Activated CD8-positive, alpha-beta T cell treated with anti-CD3 and anti-CD28 coated beads, Interleukin-2, amount 10 ng/mL, durations not matched to agents 7 days and 5 days (primary cell): ENCODE data around the gene MYO15B. TPM values are rescaled to one million over a fixed set of nuclear protein-coding genes. Genes with fewer than 3 reads are reported as not detected.
A peak's percentile ranks its signal among the peaks of the same experiment; 100 is the strongest.
"Not testable (repeated sequence)": the region's sequence is repeated elsewhere in the genome, so short reads cannot be mapped to it uniquely, and the experiment has no call there.

ENCODE experiments used
- ATAC-seq: fragments of 150-1000 bp; cut with Tn5 transposase; one replicate; pipeline ENCODE4 v1.10.0; 2021; ENCODE audit warnings: moderate library complexity
- CTCF ChIA-PET: fragments of 350-600 bp; sonication (Branson Sonifier 250); formaldehyde crosslinking; loops from one replicate; lab custom pipeline; 2021; ENCODE audit warnings: antibody characterized with exemption; lab: Charles Lee
- POLR2A ChIA-PET: fragments of 350-600 bp; sonication (Branson Sonifier 250); formaldehyde crosslinking; loops from one replicate; lab custom pipeline; 2021; ENCODE audit warnings: antibody characterized with exemption; lab: Charles Lee
- DNase-seq: peaks from one replicate; pipeline ENCODE4 v3.0.0-alpha.2; 2020
- H3K27ac Mint-ChIP-seq: one replicate; pipeline ENCODE4 v1.8.0; 2021; ENCODE audit warnings: mild to moderate bottlenecking, mixed read lengths
- H3K27me3 Mint-ChIP-seq: one replicate; pipeline ENCODE4 v1.8.0; 2021; ENCODE audit warnings: low read depth, mixed read lengths
- H3K36me3 Mint-ChIP-seq: one replicate; pipeline ENCODE4 v1.8.0; 2021; ENCODE audit warnings: low read depth, mixed read lengths
- H3K4me1 Mint-ChIP-seq: one replicate; pipeline ENCODE4 v1.8.0; 2021; ENCODE audit warnings: low read depth, mixed read lengths
- H3K4me3 Mint-ChIP-seq: one replicate; pipeline ENCODE4 v1.8.0; 2021; ENCODE audit warnings: mild to moderate bottlenecking, mixed read lengths
- H3K9me3 Mint-ChIP-seq: one replicate; pipeline ENCODE4 v1.8.0; 2022; ENCODE audit warnings: mixed read lengths; ENCODE audit not compliant: insufficient read depth
- total RNA-seq, 2 experiments: library from RNA; stranded (reverse); gene quantifications; one replicate each; pipeline ENCODE4 v1.2.3, GENCODE V29; 2021

Gene MYO15B
- total RNA-seq, 2 experiments from 2014 or later = 26.9 to 27.8 TPM

DNA sequence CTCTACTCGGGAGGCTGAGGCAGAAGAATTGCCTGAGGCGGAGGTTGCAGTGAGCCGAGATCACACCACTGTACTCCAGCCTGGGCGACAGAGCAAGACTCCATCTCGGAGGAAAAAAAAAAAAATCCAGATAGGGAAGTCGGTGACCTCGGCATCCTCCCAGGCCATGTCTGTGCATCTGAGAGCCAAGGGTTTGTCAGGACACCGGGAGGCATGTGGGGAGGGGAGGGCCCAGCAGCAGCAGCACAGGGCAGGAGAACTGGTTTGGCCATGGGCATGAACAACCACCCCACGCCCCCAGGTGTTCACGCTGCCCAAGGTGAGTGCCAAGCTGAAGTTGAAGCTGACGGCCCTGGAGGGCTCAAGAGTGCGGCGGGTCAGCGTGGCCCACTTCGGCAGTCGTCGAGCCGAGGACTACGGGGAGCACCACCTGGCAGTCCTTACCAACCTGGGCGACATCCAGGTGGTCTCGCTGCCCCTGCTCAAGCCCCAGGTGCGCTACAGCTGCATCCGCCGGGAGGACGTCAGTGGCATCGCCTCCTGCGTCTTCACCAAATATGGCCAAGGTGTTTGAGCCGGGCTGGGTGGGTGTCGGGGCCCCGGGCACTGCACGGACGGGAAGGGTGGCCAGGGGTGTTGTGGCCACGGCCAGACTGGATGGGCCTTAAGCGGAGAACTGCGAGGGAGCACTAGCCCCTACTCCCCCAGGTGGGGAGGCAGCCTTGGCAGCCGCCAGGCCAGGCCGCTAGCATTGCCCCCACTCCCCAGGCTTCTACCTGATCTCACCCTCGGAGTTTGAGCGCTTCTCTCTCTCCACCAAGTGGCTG, 14.7 kb upstream of the MYO15B start:
- Mint-ChIP-seq H3K4me1 (peaks cover 5% of the 10 kb centered on the region), H3K4me3 (no peak overlapping the region), H3K36me3 (no peaks in the 10 kb centered on the region), H3K27ac (no peak overlapping the region), H3K27me3 (no peaks in the 10 kb centered on the region), H3K9me3 (no peaks in the 10 kb centered on the region)
- DNase-seq (no peak), ATAC-seq (no peak)
- POLR2A ChIA-PET = no interaction called here
- CTCF ChIA-PET = no interaction called here

DNA sequence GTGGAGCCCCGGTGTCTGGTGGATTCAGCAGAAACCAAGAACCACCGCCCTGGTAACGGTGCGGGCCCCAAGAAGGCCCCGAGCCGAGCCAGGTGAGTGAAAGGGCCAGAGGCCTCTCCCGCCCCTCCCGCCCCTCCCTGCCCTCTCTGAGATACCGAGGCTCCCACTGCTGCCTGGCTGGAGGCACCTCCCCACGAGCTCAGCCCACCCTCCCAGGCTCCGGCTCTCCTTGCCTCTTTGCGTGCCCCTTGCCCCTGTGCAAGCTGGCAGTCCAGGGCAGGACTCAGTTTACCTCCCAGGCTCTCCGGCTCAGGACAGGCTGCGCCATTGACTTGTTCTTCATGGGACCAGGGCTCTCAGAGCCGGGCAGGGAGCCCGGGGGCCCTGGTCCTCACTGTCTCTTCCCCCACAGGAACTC, 14.1 kb upstream of the MYO15B start:
- POLR2A ChIA-PET = no interaction called here

DNA sequence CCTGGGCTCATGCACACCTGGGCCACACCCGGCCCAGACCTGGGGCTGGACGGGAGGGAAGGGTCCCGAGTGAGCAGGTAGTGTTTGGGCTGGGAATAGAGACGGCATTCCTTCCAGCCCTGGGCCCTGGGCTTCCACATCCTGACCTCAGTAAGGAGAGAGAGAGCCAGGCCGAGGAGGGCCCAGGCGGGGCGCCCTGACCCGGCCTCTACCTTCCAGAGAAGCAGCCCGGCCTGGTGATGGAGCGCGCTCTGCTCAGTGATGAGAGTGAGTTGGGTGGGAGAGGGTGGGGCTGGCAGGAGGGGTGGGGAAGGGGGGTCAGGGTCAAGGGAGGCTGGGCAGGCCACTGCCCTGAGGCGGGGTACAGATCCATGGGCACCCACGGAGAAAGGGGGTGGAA, 13.6 kb upstream of the MYO15B start:
- ATAC-seq (no peak), DNase-seq (no peak)
- H3K9me3 Mint-ChIP-seq = no peaks in the 10 kb centered on the region
- H3K4me3 Mint-ChIP-seq = no peak overlapping the region
- no peak overlapping the region for H3K27ac Mint-ChIP-seq
- CTCF ChIA-PET = no interaction called here
- H3K27me3 Mint-ChIP-seq = no peaks in the 10 kb centered on the region
- H3K4me1 Mint-ChIP-seq = peaks cover 5% of the 10 kb centered on the region
- POLR2A ChIA-PET = no interaction called here
- no peaks in the 10 kb centered on the region for H3K36me3 Mint-ChIP-seq

More for the DNA sequence above, 14.1 kb upstream of the MYO15B start:
- no peak overlapping the region for H3K27ac Mint-ChIP-seq
- CTCF ChIA-PET = no interaction called here
- H3K4me3 Mint-ChIP-seq = no peak overlapping the region
- no peaks in the 10 kb centered on the region for H3K27me3 Mint-ChIP-seq
- ATAC-seq (no peak), DNase-seq (no peak)
- H3K4me1 Mint-ChIP-seq = peaks cover 5% of the 10 kb centered on the region
- no peaks in the 10 kb centered on the region for H3K9me3 Mint-ChIP-seq
- no peaks in the 10 kb centered on the region for H3K36me3 Mint-ChIP-seq

DNA sequence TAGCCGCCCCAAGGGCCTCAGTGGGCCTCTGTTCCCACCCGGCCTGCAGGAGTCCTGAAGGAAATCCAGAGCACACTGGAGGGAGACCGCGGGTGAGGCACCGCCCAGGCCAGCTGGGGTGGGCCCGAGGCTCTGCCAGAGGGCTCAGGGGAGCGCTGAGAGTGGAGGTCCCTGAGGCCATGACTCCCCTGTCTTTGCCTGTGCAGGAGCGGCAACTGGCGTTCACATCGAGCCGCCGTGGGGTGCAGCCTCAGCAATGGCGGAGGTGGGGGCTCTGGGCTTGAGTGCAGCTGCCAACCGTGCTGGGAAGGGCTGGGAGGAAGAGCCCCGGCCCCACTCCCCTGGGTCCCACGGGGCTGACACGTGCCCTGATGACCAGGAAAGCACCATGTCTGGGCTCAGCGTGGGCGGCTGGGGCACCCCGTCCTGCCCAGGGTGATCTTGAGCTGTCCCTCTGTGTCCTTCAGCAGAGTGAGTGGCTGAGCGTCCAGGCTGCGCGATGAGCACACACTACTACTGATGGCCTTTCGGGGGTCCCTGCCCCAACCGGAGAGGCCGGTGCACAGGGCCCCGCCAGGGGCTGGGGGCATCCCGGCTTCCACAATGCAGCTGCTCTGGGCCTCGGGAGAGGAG, 13.1 kb upstream of the MYO15B start:
- Mint-ChIP-seq H3K36me3 (no peaks in the 10 kb centered on the region), H3K9me3 (no peaks in the 10 kb centered on the region), H3K4me1 (peaks cover 5% of the 10 kb centered on the region), H3K27ac (no peak overlapping the region), H3K4me3 (no peak overlapping the region), H3K27me3 (no peaks in the 10 kb centered on the region)
- ChIA-PET CTCF (no interaction called here), POLR2A (no interaction called here)
- DNase-seq (no peak), ATAC-seq (no peak)

DNA sequence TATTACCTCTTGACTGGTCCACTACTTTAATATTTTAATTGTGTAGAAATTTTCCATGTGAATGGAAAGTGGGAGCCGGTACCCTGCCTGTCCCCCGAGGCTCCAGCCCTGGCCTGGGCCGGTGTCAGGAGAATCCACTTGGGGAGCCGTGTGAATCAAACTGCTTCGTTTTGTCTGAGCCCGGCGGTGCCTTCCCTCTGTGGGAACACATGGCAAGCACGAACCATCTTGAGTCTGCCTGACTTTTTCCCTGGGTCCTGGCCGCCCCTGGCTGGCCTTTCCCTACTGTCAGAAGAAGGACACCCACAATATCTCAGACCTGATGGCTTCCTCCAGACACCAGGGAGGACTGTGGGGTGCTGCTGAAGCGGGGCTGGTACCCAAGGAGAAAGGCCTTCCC, 12.4 kb upstream of the MYO15B start:
- CTCF ChIA-PET = no interaction called here
- Mint-ChIP-seq H3K27me3 (no peaks in the 10 kb centered on the region), H3K4me1 (peaks cover 5% of the 10 kb centered on the region)

DNA sequence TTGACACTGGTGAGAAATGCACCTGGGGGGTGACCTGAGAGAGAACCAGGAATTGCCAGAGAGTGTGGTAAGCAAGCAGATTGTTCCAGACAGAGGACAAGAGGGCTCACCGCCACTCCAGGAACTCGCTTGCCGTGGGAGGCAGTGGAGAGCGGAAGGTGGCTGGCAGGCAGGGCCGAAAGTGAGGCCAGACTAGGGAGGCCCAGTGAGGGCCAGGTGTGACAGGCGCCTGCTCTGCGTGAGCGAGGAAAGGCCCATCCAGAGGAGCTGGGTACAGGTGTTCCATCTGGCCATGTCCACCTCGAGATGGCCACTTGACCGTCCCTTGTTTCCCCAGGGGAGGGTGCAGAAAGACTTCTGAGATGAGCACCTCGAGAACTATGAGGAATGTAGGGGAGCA, 11.9 kb upstream of the MYO15B start:
- ATAC-seq (no peak), DNase-seq (no peak)
- Mint-ChIP-seq H3K36me3 (no peaks in the 10 kb centered on the region), H3K4me3 (no peak overlapping the region), H3K27ac (no peak overlapping the region), H3K4me1 (peaks cover 5% of the 10 kb centered on the region), H3K9me3 (no peaks in the 10 kb centered on the region), H3K27me3 (no peaks in the 10 kb centered on the region)
- CTCF ChIA-PET = no interaction called here
- POLR2A ChIA-PET = no interaction called here

More for the DNA sequence above, 12.4 kb upstream of the MYO15B start:
- ATAC-seq (no peak), DNase-seq (no peak)
- Mint-ChIP-seq H3K4me3 (no peak overlapping the region), H3K36me3 (no peaks in the 10 kb centered on the region), H3K27ac (no peak overlapping the region), H3K9me3 (no peaks in the 10 kb centered on the region)
- POLR2A ChIA-PET = no interaction called here

DNA sequence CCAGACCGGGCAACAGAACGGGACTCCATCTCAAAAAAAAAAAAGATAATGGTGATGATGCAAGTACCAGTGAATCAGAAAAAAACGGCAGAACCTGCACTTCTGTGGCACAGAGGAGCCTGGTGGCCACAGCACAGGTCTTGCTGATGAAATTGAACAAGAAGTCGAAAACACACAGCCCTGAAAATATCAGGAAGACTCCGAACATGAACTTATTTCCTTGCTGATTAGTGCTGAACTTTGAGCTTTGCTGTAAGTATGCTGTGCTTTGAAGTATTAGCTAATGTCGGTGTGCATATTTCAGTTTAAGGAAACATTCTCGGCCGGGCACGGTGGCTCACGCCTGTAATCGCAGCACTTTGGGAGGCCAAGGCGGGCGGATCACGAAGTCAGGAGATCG, 10.9 kb upstream of the MYO15B start:
- Mint-ChIP-seq H3K27me3 (peaks cover 2% of the 10 kb centered on the region), H3K27ac (no peak overlapping the region), H3K4me3 (no peak overlapping the region), H3K4me1 (peaks cover 8% of the 10 kb centered on the region), H3K36me3 (peaks cover 2% of the 10 kb centered on the region), H3K9me3 (no peaks in the 10 kb centered on the region)
- CTCF ChIA-PET = no interaction called here
- no peak for DNase-seq
- POLR2A ChIA-PET = no interaction called here
- no peak for ATAC-seq

DNA sequence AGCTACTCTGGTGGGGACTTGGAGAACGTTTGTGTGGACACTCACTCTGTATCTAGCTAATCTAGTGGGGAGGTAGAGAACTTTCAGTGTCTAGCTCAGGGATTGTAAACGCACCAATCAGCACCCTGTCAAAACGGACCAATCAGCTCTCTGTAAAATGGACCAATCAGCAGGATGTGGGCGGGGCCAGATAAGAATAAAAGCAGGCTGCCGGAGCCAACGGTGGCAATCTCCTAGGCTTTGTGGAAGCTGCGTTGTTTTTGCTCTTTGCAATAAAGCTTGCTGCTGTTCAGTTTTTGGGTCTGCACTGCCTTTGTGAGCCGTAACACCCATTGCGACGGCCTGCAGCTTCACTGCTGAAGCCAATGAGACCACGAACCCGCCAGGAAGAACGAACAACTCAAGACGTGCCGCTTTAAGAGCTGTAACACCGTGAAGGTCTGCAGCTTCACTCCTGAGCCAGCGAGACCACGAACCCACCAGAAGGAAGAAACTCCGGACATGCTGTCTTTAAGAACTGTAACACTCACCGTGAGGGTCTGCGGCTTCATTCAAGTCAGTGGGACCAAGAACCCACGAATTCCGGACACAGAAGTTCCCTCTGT, 6.4 kb upstream of the MYO15B start:
- Mint-ChIP-seq H3K4me3 (peak overlapping the region; percentile 76), H3K4me1 (peaks cover 12% of the 10 kb centered on the region), H3K27me3 (peaks cover 13% of the 10 kb centered on the region), H3K27ac (peak overlapping the region; percentile 77)
- ChIA-PET POLR2A (interaction anchor here (0.6 to 1.2 kb wide), 8 partner anchors 9 to 195 kb away, joined by 3 to 5 read pairs (median 4); no protein-coding TSS in a partner anchor), CTCF (interaction anchor here (0.9 to 4.5 kb wide), 10 partner anchors 10 to 311 kb away, joined by 3 to 18 read pairs (median 4); partner anchors contain the start of genes MIF4GD, SLC25A19 and TSEN54)
- H3K36me3 Mint-ChIP-seq, H3K9me3 Mint-ChIP-seq: not testable (repeated sequence)
- ATAC-seq (peak; percentile 76), DNase-seq (peak; percentile 74)

DNA sequence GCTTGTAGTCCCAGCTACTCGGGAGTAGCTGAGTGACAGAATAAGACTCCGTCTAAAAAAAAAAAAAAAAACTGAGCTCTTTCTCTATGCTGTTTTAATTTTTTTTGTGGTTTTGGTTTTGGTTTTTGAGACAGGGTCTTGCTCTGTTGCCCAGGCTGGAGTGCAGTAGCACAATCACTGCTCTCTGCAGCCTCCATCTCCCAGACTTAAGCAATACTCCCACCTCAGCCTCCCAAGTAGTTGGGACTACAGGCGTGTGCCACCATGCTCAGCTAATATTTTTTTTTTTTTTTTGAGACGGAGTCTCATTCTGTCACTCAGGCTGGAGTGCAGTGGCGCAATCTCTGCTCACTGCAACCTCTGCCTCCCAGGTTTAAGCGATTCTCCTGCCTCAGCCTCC, 4.4 kb upstream of the MYO15B start:
- Mint-ChIP-seq H3K27me3 (peaks cover 20% of the 10 kb centered on the region), H3K4me1 (peaks cover 18% of the 10 kb centered on the region)
- CTCF ChIA-PET = interaction anchor here (1.0 to 4.5 kb wide), 4 partner anchors 17 to 171 kb away, joined by 3 to 18 read pairs (median 4); partner anchors contain the start of gene SMIM5
- not testable (repeated sequence) for DNase-seq, H3K9me3 Mint-ChIP-seq, H3K27ac Mint-ChIP-seq, H3K36me3 Mint-ChIP-seq, H3K4me3 Mint-ChIP-seq, ATAC-seq
- POLR2A ChIA-PET = interaction anchor here (0.6 to 1.0 kb wide), 2 partner anchors 65 to 102 kb away, joined by 3 read pairs; no protein-coding TSS in a partner anchor

DNA sequence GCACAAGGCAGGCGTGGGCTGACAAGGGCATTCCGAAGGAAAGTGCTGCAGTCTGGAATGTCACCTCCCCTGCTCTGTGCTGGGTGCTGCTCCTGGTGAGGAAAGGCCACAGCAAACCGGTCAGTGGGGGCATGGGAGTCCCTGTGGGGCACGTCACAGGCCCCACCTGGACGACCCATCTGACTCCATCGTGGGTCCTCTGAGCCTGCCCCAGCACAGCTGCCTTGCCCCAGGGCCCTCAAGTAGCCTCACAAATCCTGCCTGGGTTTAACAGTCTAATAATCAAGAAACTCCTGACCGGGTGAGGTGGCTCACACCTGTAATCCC, 2.8 kb upstream of the MYO15B start:
- Mint-ChIP-seq H3K27me3 (peaks cover 20% of the 10 kb centered on the region), H3K4me3 (no peak overlapping the region), H3K4me1 (peaks cover 23% of the 10 kb centered on the region), H3K9me3 (no peaks in the 10 kb centered on the region), H3K27ac (no peak overlapping the region), H3K36me3 (peaks cover 2% of the 10 kb centered on the region)
- DNase-seq (no peak), ATAC-seq (no peak)
- CTCF ChIA-PET = interaction anchor here (0.5 to 4.5 kb wide), 3 partner anchors 16 to 309 kb away, joined by 3 to 18 read pairs (median 3); no protein-coding TSS in a partner anchor
- POLR2A ChIA-PET = no interaction called here

DNA sequence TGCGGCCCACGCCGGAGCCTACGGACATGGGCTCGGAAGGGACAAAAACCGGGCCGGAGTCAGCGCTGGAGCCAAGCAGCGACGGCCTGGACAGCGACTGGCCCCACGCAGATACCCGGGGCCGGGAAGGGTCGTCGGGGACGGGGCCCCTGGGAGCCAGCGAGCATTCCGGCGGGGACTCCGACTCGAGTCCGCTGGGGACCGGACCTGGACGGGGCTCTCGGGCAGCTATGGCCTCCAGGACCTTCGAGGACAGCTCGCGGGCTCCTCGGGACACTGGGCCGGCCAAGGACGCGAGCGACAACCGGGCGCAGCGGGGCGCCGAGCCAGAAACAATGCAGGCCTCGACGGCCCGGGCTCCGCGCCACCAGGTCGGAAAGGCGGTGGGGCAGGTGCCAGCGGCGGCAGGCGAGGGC, 1.0 kb downstream of the MYO15B start:
- DNase-seq (no peak), ATAC-seq (peak; percentile 28)
- H3K9me3 Mint-ChIP-seq = no peaks in the 10 kb centered on the region
- peaks cover 24% of the 10 kb centered on the region for H3K4me1 Mint-ChIP-seq
- peaks cover 18% of the 10 kb centered on the region for H3K27me3 Mint-ChIP-seq
- H3K4me3 Mint-ChIP-seq = peak overlapping the region; percentile 46
- ChIA-PET POLR2A (interaction anchor here (0.7 to 1.7 kb wide), 4 partner anchors 10 to 133 kb away, joined by 3 to 8 read pairs (median 3); partner anchors contain the start of genes TMEM94 and TSEN54), CTCF (interaction anchor here (0.6 to 1.8 kb wide), 24 partner anchors 8 to 798 kb away, joined by 3 to 13 read pairs (median 4); partner anchors contain the start of genes GGA3, MIF4GD, MRPS7 and SMIM5)
- H3K27ac Mint-ChIP-seq = peak overlapping the region; percentile 66
- H3K36me3 Mint-ChIP-seq = no peaks in the 10 kb centered on the region
